ENCODE data around the gene TBX1.

The TBX1 gene

DNA sequence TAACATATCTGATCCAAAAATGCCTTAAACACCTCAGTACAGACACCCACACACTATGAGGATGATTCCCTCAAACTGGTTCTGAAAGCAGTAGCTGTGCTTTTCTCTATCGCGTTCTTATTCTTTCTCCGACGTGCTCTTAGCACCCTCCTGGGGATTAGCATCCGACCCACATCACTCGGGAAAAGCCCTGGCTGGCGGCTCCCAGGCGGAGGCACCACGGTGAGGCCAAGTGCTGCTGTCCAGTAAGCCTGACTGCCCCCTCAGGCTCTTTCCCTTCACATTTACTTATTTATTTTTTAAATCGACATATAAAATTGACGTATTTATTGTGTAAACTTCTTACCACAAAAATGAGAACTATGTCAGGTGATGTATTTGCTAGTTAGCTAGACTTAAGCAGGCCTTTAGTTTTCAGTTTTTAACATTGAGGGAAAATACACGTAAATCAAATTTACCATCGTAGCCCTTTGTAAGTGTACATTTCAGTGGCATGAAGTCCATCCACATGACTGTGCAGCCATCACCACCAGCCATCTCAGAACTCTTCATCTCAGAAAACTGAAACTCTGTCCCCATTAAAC lies 19.2 kb downstream of the TBX1 start:
- TF ChIP-seq, protein P1, sequence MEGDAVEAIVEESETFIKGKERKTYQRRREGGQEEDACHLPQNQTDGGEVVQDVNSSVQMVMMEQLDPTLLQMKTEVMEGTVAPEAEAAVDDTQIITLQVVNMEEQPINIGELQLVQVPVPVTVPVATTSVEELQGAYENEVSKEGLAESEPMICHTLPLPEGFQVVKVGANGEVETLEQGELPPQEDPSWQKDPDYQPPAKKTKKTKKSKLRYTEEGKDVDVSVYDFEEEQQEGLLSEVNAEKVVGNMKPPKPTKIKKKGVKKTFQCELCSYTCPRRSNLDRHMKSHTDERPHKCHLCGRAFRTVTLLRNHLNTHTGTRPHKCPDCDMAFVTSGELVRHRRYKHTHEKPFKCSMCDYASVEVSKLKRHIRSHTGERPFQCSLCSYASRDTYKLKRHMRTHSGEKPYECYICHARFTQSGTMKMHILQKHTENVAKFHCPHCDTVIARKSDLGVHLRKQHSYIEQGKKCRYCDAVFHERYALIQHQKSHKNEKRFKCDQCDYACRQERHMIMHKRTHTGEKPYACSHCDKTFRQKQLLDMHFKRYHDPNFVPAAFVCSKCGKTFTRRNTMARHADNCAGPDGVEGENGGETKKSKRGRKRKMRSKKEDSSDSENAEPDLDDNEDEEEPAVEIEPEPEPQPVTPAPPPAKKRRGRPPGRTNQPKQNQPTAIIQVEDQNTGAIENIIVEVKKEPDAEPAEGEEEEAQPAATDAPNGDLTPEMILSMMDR (IDR thresholded peaks at IDR 0.05; ENCODE audit: unreplicated experiment in 3 of 3): no peak
- H3K4me1 Mint-ChIP-seq: peaks cover 4% of the 10 kb centered on the region
- no peaks in the 10 kb centered on the region for H3K9me3 Mint-ChIP-seq
- no peak overlapping the region for H3K4me3 Mint-ChIP-seq
- H3K27ac Mint-ChIP-seq: peak overlapping the region in 1 of 3 experiments; percentile 11
- H3K27me3 Mint-ChIP-seq (ENCODE audit: low read depth): peaks cover 61% of the 10 kb centered on the region
- H3K36me3 Mint-ChIP-seq (ENCODE audit: low read depth): no peaks in the 10 kb centered on the region

DNA sequence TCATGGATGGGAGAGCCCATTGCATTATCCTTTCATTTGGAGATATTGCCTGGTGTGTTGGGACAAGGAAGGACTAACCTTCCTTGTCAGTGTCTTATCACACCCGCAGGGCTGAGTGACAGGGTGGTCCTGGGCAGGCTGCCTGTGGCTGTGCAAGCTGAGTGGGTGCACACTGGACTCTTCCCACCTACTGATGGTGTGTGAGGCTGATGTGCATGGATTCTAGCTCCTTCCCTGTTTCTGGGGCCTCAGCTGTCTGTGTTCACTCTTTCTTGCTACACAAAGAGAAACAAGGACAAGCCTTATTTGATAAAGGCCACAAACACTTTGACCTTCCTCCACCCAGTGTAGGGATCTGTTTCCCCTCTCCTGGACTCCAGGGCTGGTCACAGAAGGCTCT lies 22.0 kb downstream of the TBX1 start:
- H3K27me3 Mint-ChIP-seq (ENCODE audit: low read depth): peaks cover 54% of the 10 kb centered on the region
- TF ChIP-seq, protein P1 (IDR thresholded peaks at IDR 0.05; ENCODE audit: unreplicated experiment in 3 of 3): no peak
- no peaks in the 10 kb centered on the region for H3K36me3 Mint-ChIP-seq (ENCODE audit: low read depth)
- no peak overlapping the region for H3K4me3 Mint-ChIP-seq
- H3K27ac Mint-ChIP-seq: no peak overlapping the region
- no peaks in the 10 kb centered on the region for H3K9me3 Mint-ChIP-seq
- peaks cover 4% of the 10 kb centered on the region for H3K4me1 Mint-ChIP-seq

DNA sequence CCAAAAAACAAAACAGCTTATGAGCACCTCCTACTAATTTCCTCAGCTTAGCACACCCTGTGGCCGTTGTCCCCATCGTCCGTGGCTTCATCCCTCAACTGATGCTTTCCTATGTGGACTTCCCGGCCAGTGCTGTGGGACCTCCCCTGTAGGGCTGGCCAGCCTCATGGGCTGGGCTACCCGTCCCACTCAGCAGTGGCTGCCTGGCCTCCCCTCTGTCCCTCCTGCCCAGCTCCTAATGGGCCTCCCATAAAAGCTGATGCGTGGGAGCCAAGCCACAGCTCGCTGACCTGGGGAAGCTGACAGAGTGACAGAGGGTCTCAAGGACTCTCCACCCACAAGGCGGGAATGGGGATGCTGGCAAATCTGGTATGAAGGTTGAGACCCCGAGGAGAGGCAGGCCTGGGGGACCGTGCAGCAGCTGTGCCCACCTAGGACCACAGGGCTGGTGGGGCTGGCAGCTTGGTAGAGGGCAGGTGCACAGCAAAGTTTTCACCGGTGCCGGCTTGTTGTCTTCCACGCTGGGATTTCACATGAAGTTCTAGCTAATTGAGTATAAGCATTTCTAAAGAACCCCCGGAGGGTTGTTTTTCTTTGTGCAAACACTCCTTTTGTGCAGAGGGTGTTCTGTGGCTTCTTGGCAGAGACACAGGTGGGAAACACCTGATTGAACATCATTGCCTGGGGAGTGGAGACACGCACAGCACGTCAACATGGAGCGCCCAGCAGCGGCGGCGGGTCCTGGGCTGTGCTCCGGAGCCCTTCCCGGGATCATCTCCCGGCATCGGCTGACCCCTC lies 23.2 kb downstream of the TBX1 start:
- no peak overlapping the region for H3K4me3 Mint-ChIP-seq
- peaks cover 4% of the 10 kb centered on the region for H3K4me1 Mint-ChIP-seq
- H3K27me3 Mint-ChIP-seq (ENCODE audit: low read depth): peaks cover 43% of the 10 kb centered on the region
- no peak overlapping the region for H3K27ac Mint-ChIP-seq
- H3K36me3 Mint-ChIP-seq (ENCODE audit: low read depth): no peaks in the 10 kb centered on the region
- TF ChIP-seq, protein P1 (IDR thresholded peaks at IDR 0.05; ENCODE audit: unreplicated experiment in 3 of 3): no peak
- no peaks in the 10 kb centered on the region for H3K9me3 Mint-ChIP-seq

DNA sequence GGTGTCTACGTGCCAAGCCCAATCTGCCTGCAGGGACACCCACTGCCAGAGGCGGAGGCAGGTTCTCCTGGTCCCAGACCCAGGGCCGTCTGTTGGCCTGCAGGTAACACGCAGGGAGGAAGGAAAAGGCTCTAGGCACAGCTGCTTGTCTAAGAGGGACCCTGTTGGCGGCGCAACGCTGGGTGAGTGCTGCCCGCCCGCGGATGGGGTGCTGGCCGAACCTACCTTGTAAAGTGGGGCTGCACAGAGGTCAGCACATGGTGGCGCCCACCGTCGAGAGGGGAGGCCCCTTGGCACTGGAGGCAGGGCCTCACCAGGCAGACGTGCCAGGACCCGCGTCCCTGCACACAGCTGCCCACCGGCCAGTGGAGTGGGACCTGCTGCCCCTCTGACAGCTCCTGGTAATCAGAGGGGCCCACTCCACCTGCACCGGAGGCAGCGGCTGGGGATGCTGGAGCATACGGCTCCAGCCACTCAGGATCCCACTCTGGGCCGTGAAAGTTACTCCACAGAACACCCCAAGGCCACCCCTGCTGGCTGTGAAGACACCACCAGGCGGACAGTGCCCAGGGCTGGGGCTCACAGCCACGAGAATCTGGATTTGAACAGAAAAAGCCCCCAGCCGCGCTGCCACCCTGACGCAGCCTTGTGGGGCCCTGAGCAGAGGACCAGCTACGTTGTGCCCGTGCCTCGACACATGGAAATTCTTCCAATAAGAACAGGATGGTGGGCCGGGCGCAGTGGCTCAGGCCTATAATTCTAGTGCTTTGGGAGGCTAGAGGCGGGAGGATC lies 24.0 kb downstream of the TBX1 start:
- no peak overlapping the region for H3K27ac Mint-ChIP-seq
- no peaks in the 10 kb centered on the region for H3K36me3 Mint-ChIP-seq (ENCODE audit: low read depth)
- TF ChIP-seq, protein P1 (IDR thresholded peaks at IDR 0.05; ENCODE audit: unreplicated experiment in 3 of 3): no peak
- H3K4me1 Mint-ChIP-seq: peaks cover 4% of the 10 kb centered on the region
- H3K4me3 Mint-ChIP-seq: no peak overlapping the region
- no peaks in the 10 kb centered on the region for H3K9me3 Mint-ChIP-seq
- H3K27me3 Mint-ChIP-seq (ENCODE audit: low read depth): peaks cover 35% of the 10 kb centered on the region

DNA sequence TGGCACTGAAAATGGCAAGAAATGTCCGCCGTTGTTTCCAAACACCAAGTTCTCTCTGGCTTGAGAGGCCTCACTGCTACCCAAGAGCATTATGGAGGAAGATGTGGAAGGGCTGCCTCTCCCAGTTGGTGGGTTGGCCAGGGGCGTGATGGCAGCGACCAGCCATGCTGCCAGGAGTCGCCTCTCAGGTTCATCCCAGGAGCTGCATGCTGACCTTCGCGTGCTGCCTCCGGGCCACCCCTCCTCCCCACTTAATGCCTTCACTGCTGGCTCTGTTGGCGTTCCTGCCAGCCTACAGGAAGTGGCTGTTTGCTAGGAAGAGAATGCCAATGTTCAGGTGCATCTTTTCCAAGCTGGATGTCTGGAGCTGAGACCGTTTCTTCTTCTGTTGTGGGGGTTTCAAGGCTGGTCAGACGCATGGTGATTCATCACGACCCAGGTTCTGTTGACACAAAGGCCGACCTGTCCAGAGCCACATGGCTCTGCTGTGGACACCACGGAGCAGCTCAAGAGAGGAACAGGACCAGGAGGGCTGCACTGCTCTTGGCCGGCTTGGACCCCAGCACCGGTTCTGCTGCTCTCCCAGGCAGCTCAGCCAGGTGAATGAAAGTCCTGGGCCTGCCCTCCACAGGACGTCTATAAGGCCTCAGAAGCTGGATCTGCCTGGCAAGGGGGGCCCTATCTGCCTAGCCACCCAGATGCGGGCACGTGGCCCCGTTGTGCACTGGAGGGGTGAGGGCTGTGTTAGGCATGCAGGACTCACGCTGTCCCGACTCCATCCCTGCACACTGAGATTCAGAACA lies 25.1 kb downstream of the TBX1 start:
- H3K27me3 Mint-ChIP-seq (ENCODE audit: low read depth): peaks cover 28% of the 10 kb centered on the region
- H3K4me3 Mint-ChIP-seq: no peak overlapping the region
- no peaks in the 10 kb centered on the region for H3K4me1 Mint-ChIP-seq
- no peak overlapping the region for H3K27ac Mint-ChIP-seq
- TF ChIP-seq, protein P1 (IDR thresholded peaks at IDR 0.05; ENCODE audit: unreplicated experiment in 3 of 3): no peak
- peaks cover 10% of the 10 kb centered on the region for H3K9me3 Mint-ChIP-seq
- H3K36me3 Mint-ChIP-seq (ENCODE audit: low read depth): peaks cover 11% of the 10 kb centered on the region
